HCT116 (cell line): Measurements from ENCODE around the gene BAIAP2. TPM values are rescaled to one million over a fixed set of nuclear protein-coding genes. Genes with fewer than 3 reads are reported as not detected.

Experiments used
- ATAC-seq: fragments of 200-7000 bp; cut with Tn5 transposase; 2 replicates; pipeline ENCODE4 v1.9.1; 2020; ENCODE audit warnings: mild to moderate bottlenecking, moderate library complexity
- BruUV-seq: library from RNA; stranded (reverse); fragments of 400-500 nt; replicated peaks from 2 replicates; lab custom pipeline; 2021; lab: Mats Ljungman, UMichigan
- CTCF ChIA-PET: fragments of 300-600 bp; sonication (Branson Sonifier 250); formaldehyde crosslinking; loops from one replicate; lab custom pipeline; 2021; ENCODE audit warnings: antibody characterized with exemption; lab: Charles Lee
- POLR2A ChIA-PET: fragments of 300-600, 350-600 bp; sonication (Branson Sonifier 250); formaldehyde crosslinking; loops from one replicate; lab custom pipeline; 2021; ENCODE audit warnings: antibody characterized with exemption; lab: Charles Lee
- RAD21 ChIA-PET, 2 experiments: fragments of 300-600 bp; sonication (Branson Sonifier 250); formaldehyde crosslinking; loops; one replicate each; lab custom pipeline; 2023; ENCODE audit warnings: low total read pairs in 2 of 2; ENCODE audit not compliant: uncharacterized antibody in 2 of 2, unreplicated experiment in 2 of 2, low non-redundant PET in 1 of 2; lab: Charles Lee
- DNase-seq: peaks from one replicate; pipeline ENCODE4 v3.0.0-alpha.2; 2010; ENCODE audit warnings: low read depth, low spot score
- H2AFZ ChIP-seq: fragments of 200-600 bp; shearing (Covaris generic), sonication (generic); 2 replicates; pipeline ENCODE4 v1.6.1; 2017; ENCODE audit warnings: low read depth, mixed run types, mixed read lengths, antibody characterized with exemption, low read length; ENCODE audit not compliant: poor library complexity, severe bottlenecking
- H3K27ac ChIP-seq: 2 replicates; pipeline ENCODE4 v1.5.1; 2012; ENCODE audit warnings: low read depth, low read length
- H3K27me3 ChIP-seq: fragments of 200-600 bp; sonication (generic); 2 replicates; pipeline ENCODE4 v1.6.1; 2016; ENCODE audit warnings: mixed run types, low read length, mixed read lengths; ENCODE audit not compliant: insufficient read depth
- H3K36me3 ChIP-seq, 2 experiments: fragments of 200-500 bp in 1 of 2; fragments of 200-600 bp in 1 of 2; sonication (Bioruptor generic) in 1 of 2; sonication (generic) in 1 of 2; 2 replicates each; pipeline versions ENCODE4 v1.5.1 to v1.6.1; 2014 to 2016; ENCODE audit warnings: low read length in 2 of 2, inconsistent platforms in 1 of 2, mixed read lengths in 1 of 2, mixed run types in 1 of 2; ENCODE audit not compliant: insufficient read depth in 2 of 2, control insufficient read depth in 1 of 2
- H3K4me1 ChIP-seq, 2 experiments: fragments of 200-600 bp in 1 of 2; sonication (generic) in 1 of 2; 2 replicates each; pipeline versions ENCODE4 v1.5.1 to v1.6.1; 2012 to 2017; ENCODE audit warnings: low read length in 2 of 2, inconsistent platforms in 1 of 2, mild to moderate bottlenecking in 1 of 2, mixed read lengths in 1 of 2, mixed run types in 1 of 2, moderate library complexity in 1 of 2; ENCODE audit not compliant: insufficient read depth in 2 of 2, control insufficient read depth in 1 of 2
- H3K4me2 ChIP-seq: fragments of 200-600 bp; sonication (generic); 2 replicates; pipeline ENCODE4 v1.6.1; 2017; ENCODE audit warnings: mixed run types, low read length, mixed read lengths
- H3K4me3 ChIP-seq, 2 experiments: fragments of 200-600 bp in 1 of 2; sonication (generic) in 1 of 2; replicated peaks in 1 of 2; 2 replicates each; pipeline ENCODE4 v1.5.1; 2011 to 2016; ENCODE audit warnings: low read length in 2 of 2, control low read depth in 1 of 2, low read depth in 1 of 2, mild to moderate bottlenecking in 1 of 2, mixed read lengths in 1 of 2, mixed run types in 1 of 2
- H3K79me2 ChIP-seq: fragments of 200-600 bp; sonication (generic); 2 replicates; pipeline ENCODE4 v1.6.1; 2017; ENCODE audit warnings: mild to moderate bottlenecking, mixed run types, low read length, moderate library complexity, mixed read lengths; ENCODE audit not compliant: insufficient read depth
- H3K9ac ChIP-seq: fragments of 200-600 bp; sonication (generic); 2 replicates; pipeline ENCODE4 v1.6.1; 2016; ENCODE audit warnings: low read length, mixed read lengths
- H3K9me2 ChIP-seq: fragments of 200-600 bp; sonication (generic), shearing (Covaris generic); 2 replicates; pipeline ENCODE4 v1.6.1; 2017; ENCODE audit warnings: mixed run types, mild to moderate bottlenecking, moderate library complexity; ENCODE audit not compliant: insufficient read depth
- H3K9me3 ChIP-seq, 2 experiments: fragments of 200-500 bp in 1 of 2; fragments of 200-600 bp in 1 of 2; sonication (Bioruptor generic) in 1 of 2; sonication (generic) in 1 of 2; 2 replicates each; pipeline ENCODE4 v1.6.1; 2014 to 2017; ENCODE audit warnings: low read length in 2 of 2, mixed read lengths in 2 of 2, inconsistent platforms in 1 of 2, low read depth in 1 of 2, mild to moderate bottlenecking in 1 of 2, mixed run types in 1 of 2, moderate library complexity in 1 of 2; ENCODE audit not compliant: control insufficient read depth in 1 of 2, insufficient read depth in 1 of 2
- H4K20me1 ChIP-seq: fragments of 200-600 bp; sonication (generic), shearing (Covaris generic); 2 replicates; pipeline ENCODE4 v1.6.1; 2017; ENCODE audit warnings: mixed run types, mild to moderate bottlenecking, moderate library complexity; ENCODE audit not compliant: insufficient read depth
- ATF3 ChIP-seq: IDR thresholded peaks from 2 replicates; pipeline ENCODE4 v1.6.1; 2012
- CTCF ChIP-seq, 3 experiments: fragments of 200-600 bp in 1 of 3; sonication (generic) in 1 of 3; IDR thresholded peaks in 2 of 3; conservative IDR thresholded peaks in 1 of 3; 2 replicates each; pipeline ENCODE4 v1.5.1; 2012 to 2017; ENCODE audit warnings: low read depth in 2 of 3, low read length in 2 of 3, antibody characterized with exemption in 1 of 3, borderline replicate concordance in 1 of 3, control low read depth in 1 of 3, mild to moderate bottlenecking in 1 of 3, mixed read lengths in 1 of 3, mixed run types in 1 of 3, moderate library complexity in 1 of 3; ENCODE audit not compliant: insufficient read depth in 1 of 3
- EZH2 ChIP-seq: fragments of 200-600 bp; sonication (generic); IDR thresholded peaks from 2 replicates; pipeline ENCODE4 v1.6.1; 2017; ENCODE audit warnings: antibody characterized with exemption, mixed run types
- JUND ChIP-seq: IDR thresholded peaks from 2 replicates; pipeline ENCODE4 v1.6.1; 2012
- YY1 ChIP-seq: IDR thresholded peaks from 2 replicates; pipeline ENCODE4 v1.6.1; 2011; ENCODE audit warnings: low read length, low read depth, moderate library complexity, mild to moderate bottlenecking; ENCODE audit not compliant: insufficient replicate concordance; ENCODE audit errors: extremely low read depth
- intact Hi-C: fragments of 100-400 bp; cut with micrococcal nuclease; formaldehyde crosslinking; loops from 2 replicates; pipeline ENCODE4 v1.10.0; 2022
- total RNA-seq: library from RNA; stranded (reverse); gene quantifications from one replicate; pipeline ENCODE4 v1.2.1, GENCODE V29; 2021; ENCODE audit not compliant: unreplicated experiment

BAIAP2 gene
- total RNA-seq, 1 experiment from 2014 or later = 105 TPM

GRCh38 chr17:81057079-81057730, 22.3 kb downstream of the BAIAP2 start:
- no peaks in the 10 kb centered on the region for H3K9me2 ChIP-seq
- peaks cover 8 to 21% of the 10 kb centered on the region in 2 experiments for H3K4me1 ChIP-seq
- BruUV-seq = no TSS peak
- H3K9ac ChIP-seq = peak overlapping the region; percentile 6
- H3K27ac ChIP-seq = peak overlapping the region; percentile 46
- ChIA-PET POLR2A (no interaction called here), RAD21 (no interaction called here), CTCF (interaction anchor here (0.5 to 0.9 kb wide), 2 partner anchors 8 to 17 kb away, joined by 3 to 4 read pairs; no protein-coding TSS in a partner anchor)
- H3K79me2 ChIP-seq = peaks cover 88% of the 10 kb centered on the region
- H3K36me3 ChIP-seq = peaks cover 17 to 44% of the 10 kb centered on the region in 2 experiments
- no peak for DNase-seq
- TF ChIP-seq CTCF (IDR thresholded peaks at IDR 0.05 in 2 of 3, conservative IDR thresholded peaks at IDR 0.05 in 1 of 3; ENCODE audit: borderline replicate concordance in 1 of 3, insufficient read depth in 1 of 3, low read depth in 2 of 3, low read length in 2 of 3) (no peak), JUND (no peak), YY1 (peak; percentile 12), ATF3 (no peak)
- no peak overlapping the region for H3K4me3 ChIP-seq
- no peak overlapping the region for H2AFZ ChIP-seq
- H3K4me2 ChIP-seq = peak overlapping the region; percentile 49
- ATAC-seq = peak; percentile 88
- intact Hi-C loops = no loop called here
- no peaks in the 10 kb centered on the region for H3K27me3 ChIP-seq
- peaks cover 9% of the 10 kb centered on the region; the same call in 1 of the 2 replicates for H4K20me1 ChIP-seq
- H3K9me3 ChIP-seq = no peaks in the 10 kb centered on the region

GRCh38 chr17:81057777-81058176, 22.8 kb downstream of the BAIAP2 start:
- no peak for DNase-seq
- H3K27me3 ChIP-seq = no peaks in the 10 kb centered on the region
- intact Hi-C loops = no loop called here
- peak overlapping the region; percentile 6; the same call in 1 of the 2 replicates for H3K9ac ChIP-seq
- TF ChIP-seq EZH2 (no peak), YY1 (no peak)
- H3K9me3 ChIP-seq = no peaks in the 10 kb centered on the region
- H4K20me1 ChIP-seq = peaks cover 9% of the 10 kb centered on the region; the same call in 1 of the 2 replicates
- peak overlapping the region; percentile 46; the same call in 1 of the 2 replicates for H3K27ac ChIP-seq
- H3K79me2 ChIP-seq = peaks cover 86% of the 10 kb centered on the region
- CTCF ChIA-PET = interaction anchor here (0.5 to 0.9 kb wide), 2 partner anchors 9 to 17 kb away, joined by 3 to 4 read pairs; no protein-coding TSS in a partner anchor
- H2AFZ ChIP-seq = no peak overlapping the region
- no peaks in the 10 kb centered on the region for H3K9me2 ChIP-seq
- RAD21 ChIA-PET = no interaction called here
- ATAC-seq = no peak
- peaks cover 8 to 19% of the 10 kb centered on the region in 2 experiments for H3K4me1 ChIP-seq
- BruUV-seq = no TSS peak
- H3K4me2 ChIP-seq = no peak overlapping the region
- POLR2A ChIA-PET = no interaction called here
- peaks cover 17 to 44% of the 10 kb centered on the region in 2 experiments for H3K36me3 ChIP-seq
- no peak overlapping the region for H3K4me3 ChIP-seq
